ENCODE results near the gene CLPTM1L.

DNA sequence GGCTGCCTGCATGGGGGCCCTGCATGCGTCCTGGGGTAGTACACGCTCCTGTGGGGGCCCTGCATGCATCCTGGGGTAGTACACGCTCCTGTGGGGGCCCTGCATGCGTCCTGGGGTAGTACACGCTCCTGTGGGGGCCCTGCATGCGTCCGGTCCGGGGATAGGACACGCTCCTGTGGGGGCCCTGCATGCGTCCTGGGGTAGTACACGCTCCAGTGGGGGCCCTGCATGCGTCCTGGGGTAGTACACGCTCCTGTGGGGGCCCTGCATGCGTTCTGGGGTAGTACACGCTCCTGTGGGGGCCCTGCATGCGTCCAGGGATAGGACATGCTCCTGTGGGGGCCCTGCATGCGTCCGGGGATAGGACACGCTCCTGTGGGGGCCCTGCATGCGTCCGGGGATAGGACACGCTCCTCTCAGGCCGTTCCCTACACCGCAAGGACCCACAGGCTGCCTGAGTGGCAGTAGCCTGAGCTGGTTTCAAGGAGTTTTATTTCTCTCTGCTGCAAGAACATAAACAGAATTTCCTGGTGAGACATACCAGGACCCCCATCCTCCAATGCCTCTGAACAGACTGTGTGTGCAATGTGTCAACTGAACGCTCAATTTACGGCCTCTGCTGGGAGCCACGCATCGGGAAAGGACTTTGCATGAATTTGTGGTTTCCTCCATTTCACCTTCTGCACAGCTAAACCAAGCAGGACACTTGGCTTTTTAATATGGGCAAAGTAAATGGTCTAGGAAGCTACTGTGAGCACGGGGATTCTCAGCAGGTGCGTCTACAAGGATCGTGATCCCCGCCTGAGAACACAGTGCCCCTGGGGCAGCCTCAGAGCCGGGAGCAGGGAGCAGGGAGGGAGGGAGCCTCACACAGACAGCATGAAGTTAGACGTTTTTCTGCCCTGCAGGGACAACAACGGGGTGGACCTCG lies 48.9 kb upstream of the CLPTM1L start:
- no peak for TF ChIP-seq POLR2AphosphoS5 (IDR thresholded peaks at IDR 0.05)
- TF ChIP-seq CTCF (IDR thresholded peaks at IDR 0.05) = no peak
- no peak for TF ChIP-seq EP300 (IDR thresholded peaks at IDR 0.05; ENCODE audit: low read depth)

Data from transverse colon (tissue), 4 donors.